Spinal cord (tissue), 10 donors: Measurements from ENCODE around the gene RECK. TPM values are rescaled to one million over a fixed set of nuclear protein-coding genes. Genes with fewer than 3 reads are reported as not detected.
A peak's percentile ranks its signal among the peaks of the same experiment; 100 is the strongest.

Experiments
- DNase-seq, 6 donors: peaks; one replicate each; pipeline versions ENCODE4 v3.0.0 to v3.0.0-alpha.2; 2013 to 2015; ENCODE audit warnings: low spot score in 6 of 6, low read depth in 4 of 6
- H3K27ac ChIP-seq: one replicate; pipeline ENCODE4 v1.5.1; 2013; ENCODE audit warnings: low read depth, low read length, control low read depth
- H3K27me3 ChIP-seq: one replicate; pipeline ENCODE4 v1.6.1; 2013; ENCODE audit warnings: low read length; ENCODE audit not compliant: control insufficient read depth, insufficient read depth
- H3K36me3 ChIP-seq: one replicate; pipeline ENCODE4 v1.6.1; 2013; ENCODE audit warnings: low read length; ENCODE audit not compliant: control insufficient read depth, insufficient read depth
- H3K4me1 ChIP-seq: one replicate; pipeline ENCODE4 v1.6.1; 2013; ENCODE audit warnings: low read length; ENCODE audit not compliant: control insufficient read depth, insufficient read depth
- H3K4me3 ChIP-seq: one replicate; pipeline ENCODE4 v1.5.1; 2013; ENCODE audit warnings: low read depth, low read length, control low read depth
- H3K9me3 ChIP-seq: one replicate; pipeline ENCODE4 v1.6.1; 2013; ENCODE audit warnings: low read length; ENCODE audit not compliant: control insufficient read depth, insufficient read depth
- WGBS: methylation state at CpG from one replicate; pipeline ENCODE4 v1.1.5; 2013; ENCODE audit warnings: missing lambda C conversion rate; ENCODE audit not compliant: insufficient coverage; 5-methylcytosine and 5-hydroxymethylcytosine counted together
- polyA plus RNA-seq, 2 donors: library from polyadenylated mRNA; unstranded; fragments of 120-200 nt; gene quantifications; one replicate each; pipeline ENCODE4 v1.2.1, GENCODE V29; 2013; ENCODE audit not compliant: insufficient read length in 2 of 2
- total RNA-seq, 2 donors: library from RNA; depleted of rRNA in 1 of 2; stranded (reverse); fragments of 120-200 nt in 1 of 2; fragments of >200 nt in 1 of 2; gene quantifications; one replicate each; pipeline versions ENCODE4 v1.2.3 to v1.2.4, GENCODE V29; 2013 to 2014
- donor health status: healthy.

The RECK gene
- total and polyA plus RNA-seq, 4 donors = 10.9 to 19.4 (median 17.3) TPM

GRCh38 chr9:36140086-36141084 is 103.7 kb downstream of the RECK start:
- Histone ChIP-seq H3K27me3 (peaks cover 6% of the 10 kb centered on the region), H3K4me1 (peaks cover 57% of the 10 kb centered on the region), H3K4me3 (no peak overlapping the region), H3K27ac (no peak overlapping the region), H3K36me3 (peaks cover 9% of the 10 kb centered on the region), H3K9me3 (no peaks in the 10 kb centered on the region)
- WGBS = 83% methylated on average over 3 of the region's 11 CpGs
- no peak for DNase-seq

- Histone ChIP-seq H3K27me3 (no peaks in the 10 kb centered on the region), H3K9me3 (peaks cover 2% of the 10 kb centered on the region), H3K4me1 (peaks cover 51% of the 10 kb centered on the region), H3K4me3 (no peak overlapping the region), H3K27ac (no peak overlapping the region), H3K36me3 (peaks cover 9% of the 10 kb centered on the region)
- WGBS = 32% methylated on average over 2 of the region's 4 CpGs
- DNase-seq = peak in 1 of 6 donors; percentile 38
Measured at GRCh38 chr9:36141288-36141687, 104.6 kb downstream of the RECK start.

DNA sequence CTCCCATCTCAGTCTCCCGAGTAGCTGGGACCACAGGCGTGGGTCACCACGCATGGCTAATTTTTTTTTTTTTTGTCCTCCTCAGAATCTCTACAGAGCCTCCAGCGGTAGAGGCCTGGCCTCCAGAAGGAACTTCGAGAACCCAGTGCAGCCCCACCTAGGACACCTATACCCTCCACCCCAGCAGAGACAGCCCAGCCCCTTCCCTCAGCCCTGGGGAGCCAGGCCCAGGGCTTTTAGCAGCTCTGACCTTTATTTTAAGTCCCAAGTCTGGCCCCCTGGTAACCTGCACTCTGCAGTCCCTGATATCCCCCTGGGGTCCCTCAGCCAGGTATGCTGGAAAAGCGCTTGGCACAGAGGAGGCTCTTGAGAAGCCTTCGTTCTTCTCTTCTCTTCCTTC is 105.0 kb downstream of the RECK start:
- Histone ChIP-seq H3K4me3 (no peak overlapping the region), H3K9me3 (peaks cover 3% of the 10 kb centered on the region), H3K27me3 (no peaks in the 10 kb centered on the region), H3K27ac (no peak overlapping the region), H3K36me3 (peaks cover 9% of the 10 kb centered on the region), H3K4me1 (peaks cover 51% of the 10 kb centered on the region)
- no peak for DNase-seq
- 90% methylated on average over 7 of the region's 7 CpGs for WGBS

DNA sequence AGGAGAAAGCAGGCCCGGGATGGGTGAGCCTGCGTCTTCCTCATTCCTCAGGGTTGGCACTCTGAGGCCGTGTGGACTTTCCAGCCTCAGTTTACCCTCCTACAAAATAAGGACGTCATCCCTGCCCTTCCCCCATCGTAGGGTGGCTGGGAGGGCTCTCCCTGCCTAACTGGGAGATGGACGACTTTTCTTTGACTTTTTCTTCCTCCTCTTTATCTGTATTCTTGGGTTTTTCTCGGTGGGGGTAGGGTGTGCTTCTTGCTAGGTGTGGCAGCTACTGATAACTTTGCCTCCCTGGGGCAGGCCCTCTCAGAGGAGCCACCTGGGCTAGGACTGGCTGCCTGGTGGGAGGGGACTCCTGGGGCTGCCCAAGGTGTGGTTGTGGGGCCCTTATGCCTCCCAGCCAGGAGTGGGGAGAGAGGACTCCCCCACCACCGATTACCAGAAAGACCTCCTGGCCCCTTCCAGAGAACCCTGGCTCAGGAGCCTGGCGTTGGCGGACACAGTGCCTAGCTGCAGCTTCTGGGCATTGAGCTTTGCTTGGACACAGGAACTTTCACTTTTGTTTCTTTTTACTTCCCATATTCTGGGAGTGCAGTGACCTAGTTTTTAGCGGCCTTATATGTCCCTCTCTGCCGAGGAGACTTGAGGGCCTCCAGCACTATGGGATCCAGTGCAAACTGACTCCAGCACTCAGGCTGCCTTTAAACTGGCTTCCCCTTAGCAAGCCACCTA is 106.0 kb downstream of the RECK start:
- Histone ChIP-seq H3K36me3 (peaks cover 12% of the 10 kb centered on the region), H3K27ac (peak overlapping the region; percentile 40), H3K4me3 (no peak overlapping the region), H3K4me1 (peaks cover 47% of the 10 kb centered on the region), H3K27me3 (no peaks in the 10 kb centered on the region), H3K9me3 (peaks cover 3% of the 10 kb centered on the region)
- peak in 1 of 6 donors; percentile 55 for DNase-seq
- WGBS = 63% methylated on average over 9 of the region's 12 CpGs

GRCh38 chr9:36143245-36143641 is 106.5 kb downstream of the RECK start:
- Histone ChIP-seq H3K27me3 (no peaks in the 10 kb centered on the region), H3K9me3 (peaks cover 3% of the 10 kb centered on the region), H3K36me3 (peaks cover 14% of the 10 kb centered on the region), H3K4me1 (peaks cover 47% of the 10 kb centered on the region), H3K4me3 (no peak overlapping the region), H3K27ac (peak overlapping the region; percentile 40)
- DNase-seq = no peak
- WGBS = 82% methylated on average over 13 of the region's 13 CpGs

DNA sequence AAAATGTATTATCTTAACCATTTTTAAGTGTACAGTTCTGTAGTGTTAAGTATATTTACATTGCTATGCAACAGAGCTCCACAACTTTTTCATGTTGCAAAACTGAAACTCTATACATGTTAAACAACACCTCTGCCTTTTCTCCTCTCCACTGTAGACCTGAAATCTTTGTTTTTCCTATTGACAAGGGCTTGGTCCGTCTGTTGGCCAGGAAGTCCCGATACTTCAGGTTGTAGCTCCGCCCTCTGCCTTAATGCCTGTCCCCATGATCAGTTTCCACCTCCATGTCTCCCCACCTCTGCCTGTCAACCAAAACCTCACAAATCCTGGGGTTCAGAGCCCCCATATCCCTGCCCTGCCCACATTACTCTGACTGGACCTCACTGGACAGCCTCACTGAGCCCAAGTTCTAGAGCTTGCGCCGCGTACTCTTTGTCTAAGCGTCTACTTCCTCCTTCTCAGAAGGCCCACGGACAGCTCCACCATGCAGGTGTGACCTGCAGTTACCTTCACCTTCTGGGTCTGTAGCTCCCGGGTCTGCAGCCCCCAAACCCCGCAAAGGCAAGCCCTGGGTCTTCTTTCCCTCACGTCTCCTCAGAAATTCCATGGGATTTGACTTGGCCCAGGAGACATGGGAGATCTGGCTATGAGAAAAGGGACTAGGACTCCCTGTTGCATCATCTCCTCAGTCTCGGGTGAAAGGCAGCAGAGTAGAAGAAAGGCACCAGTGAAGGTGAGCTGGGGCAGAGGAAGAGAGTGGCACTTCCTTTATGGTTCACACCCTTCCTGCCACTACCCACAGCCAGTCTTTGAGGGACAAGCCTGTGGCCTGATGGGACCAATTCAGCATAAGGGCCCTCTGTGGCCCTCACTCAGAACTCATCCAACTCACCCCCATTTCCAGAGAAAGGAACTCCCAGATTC is 107.9 kb downstream of the RECK start:
- Histone ChIP-seq H3K4me1 (peaks cover 56% of the 10 kb centered on the region), H3K9me3 (peaks cover 3% of the 10 kb centered on the region), H3K27me3 (no peaks in the 10 kb centered on the region), H3K4me3 (no peak overlapping the region), H3K27ac (no peak overlapping the region), H3K36me3 (peaks cover 23% of the 10 kb centered on the region)
- DNase-seq = no peak
- 96% methylated on average over 12 of the region's 12 CpGs for WGBS

GRCh38 chr9:36145970-36146369 is 109.3 kb downstream of the RECK start:
- DNase-seq = no peak
- H3K36me3 ChIP-seq = peaks cover 33% of the 10 kb centered on the region

GRCh38 chr9:36146651-36147050 is 109.9 kb downstream of the RECK start:
- Histone ChIP-seq H3K9me3 (peaks cover 3% of the 10 kb centered on the region), H3K4me3 (no peak overlapping the region), H3K4me1 (peaks cover 52% of the 10 kb centered on the region), H3K36me3 (peaks cover 40% of the 10 kb centered on the region), H3K27me3 (no peaks in the 10 kb centered on the region), H3K27ac (no peak overlapping the region)
- 88% methylated on average over 10 of the region's 10 CpGs for WGBS
- no peak for DNase-seq

More at GRCh38 chr9:36145970-36146369, 109.3 kb downstream of the RECK start:
- peaks cover 55% of the 10 kb centered on the region for H3K4me1 ChIP-seq
- H3K4me3 ChIP-seq = no peak overlapping the region
- H3K27me3 ChIP-seq = no peaks in the 10 kb centered on the region
- no peak overlapping the region for H3K27ac ChIP-seq
- peaks cover 3% of the 10 kb centered on the region for H3K9me3 ChIP-seq
- 100% methylated on average over 2 of the region's 4 CpGs for WGBS
